Endodermal cell (in vitro differentiated cells): ENCODE measurements around the gene NXPH2. TPM values are rescaled to one million over a fixed set of nuclear protein-coding genes. Genes with fewer than 3 reads are reported as not detected.

ENCODE experiments used
- DNase-seq: peaks from one replicate; pipeline ENCODE4 v3.0.0-alpha.2; 2017
- H3K27ac ChIP-seq: 2 replicates; pipeline ENCODE4 v1.5.1; 2013; ENCODE audit warnings: mild to moderate bottlenecking, low read depth, low read length, moderate library complexity
- H3K27me3 ChIP-seq: 2 replicates; pipeline ENCODE4 v1.6.1; 2013; ENCODE audit warnings: mild to moderate bottlenecking, low read length, moderate library complexity; ENCODE audit not compliant: insufficient read depth, control insufficient read depth, poor library complexity, severe bottlenecking
- H3K36me3 ChIP-seq: 2 replicates; pipeline ENCODE4 v1.7.0; 2013; ENCODE audit warnings: mild to moderate bottlenecking, low read length, moderate library complexity; ENCODE audit not compliant: control insufficient read depth, insufficient read depth
- H3K4me1 ChIP-seq: one replicate; pipeline ENCODE4 v1.7.0; 2013; ENCODE audit warnings: low read length; ENCODE audit not compliant: control insufficient read depth, insufficient read depth
- H3K4me3 ChIP-seq: 2 replicates; pipeline ENCODE4 v1.5.1; 2013; ENCODE audit warnings: mild to moderate bottlenecking, low read length, moderate library complexity
- H3K9ac ChIP-seq: 2 replicates; pipeline ENCODE4 v1.6.1; 2013; ENCODE audit warnings: mild to moderate bottlenecking, low read length, moderate library complexity; ENCODE audit not compliant: poor library complexity, severe bottlenecking; ENCODE audit errors: extremely low read depth
- H3K9me3 ChIP-seq: 2 replicates; pipeline ENCODE4 v1.6.1; 2013; ENCODE audit warnings: mild to moderate bottlenecking, low read length, moderate library complexity; ENCODE audit not compliant: control insufficient read depth
- H3K27ac Mint-ChIP-seq: 2 replicates; pipeline ENCODE4 v1.8.0; 2020; ENCODE audit warnings: mixed read lengths
- H3K27me3 Mint-ChIP-seq: 2 replicates; pipeline ENCODE4 v1.8.0; 2021; ENCODE audit warnings: mild to moderate bottlenecking, mixed read lengths; ENCODE audit not compliant: insufficient read depth
- H3K36me3 Mint-ChIP-seq: 2 replicates; pipeline ENCODE4 v1.8.0; 2020; ENCODE audit warnings: low read depth, mixed read lengths
- H3K4me1 Mint-ChIP-seq: 2 replicates; pipeline ENCODE4 v1.8.0; 2020; ENCODE audit warnings: mixed read lengths
- H3K4me3 Mint-ChIP-seq: 2 replicates; pipeline ENCODE4 v1.8.0; 2020; ENCODE audit warnings: mild to moderate bottlenecking, moderate library complexity, mixed read lengths
- H3K9me3 Mint-ChIP-seq: 2 replicates; pipeline ENCODE4 v1.8.0; 2020; ENCODE audit warnings: mild to moderate bottlenecking, mixed read lengths
- CTCF ChIP-seq: fragments of 200-600 bp; sonication (generic); conservative IDR thresholded peaks from 2 replicates; pipeline ENCODE4 v1.5.0; 2021; ENCODE audit warnings: antibody characterized with exemption, mild to moderate bottlenecking
- WGBS, 2 experiments: methylation state at CpG; one replicate each; pipeline versions ENCODE4 v1.1.5 to v1.1.7; 2013; ENCODE audit warnings: missing lambda C conversion rate in 2 of 2, mixed read lengths in 1 of 2; ENCODE audit not compliant: insufficient coverage in 1 of 2, insufficient read length in 1 of 2; 5-methylcytosine and 5-hydroxymethylcytosine counted together
- total RNA-seq, 2 donors: library from RNA; stranded (reverse); fragmentation: NEBNext Ultra II Directional in 1 of 2; extraction: Animal tissue kit (Norgen Biotek cat#: 25700) in 1 of 2; gene quantifications; 2 replicates in 1 of 2; 3 replicates in 1 of 2; pipeline ENCODE4 v1.2.1, GENCODE V29; 2021

NXPH2 gene
- total RNA-seq, 2 donors from 2014 or later = 3.7 to 4.8 TPM

GRCh38 chr2:138780446-138780880 is 273 bp upstream of the NXPH2 start:
- Histone ChIP-seq H3K27ac (no peak overlapping the region), H3K4me3 (peak overlapping the region; percentile 66), H3K36me3 (no peaks in the 10 kb centered on the region), H3K9me3 (no peaks in the 10 kb centered on the region), H3K4me1 (peaks cover 5% of the 10 kb centered on the region), H3K27me3 (peaks cover 67% of the 10 kb centered on the region), H3K9ac (no peak overlapping the region)
- TF ChIP-seq CTCF = no peak
- WGBS, 2 experiments = 2 to 4% methylated on average over 11 to 40 of the region's 40 CpGs
- peak; percentile 82 for DNase-seq
- peaks cover 27% of the 10 kb centered on the region for H3K4me1 Mint-ChIP-seq
- no peak overlapping the region for H3K27ac Mint-ChIP-seq
- H3K27me3 Mint-ChIP-seq = peaks cover 71% of the 10 kb centered on the region
- no peaks in the 10 kb centered on the region for H3K36me3 Mint-ChIP-seq
- H3K4me3 Mint-ChIP-seq = peak overlapping the region; percentile 67
- no peaks in the 10 kb centered on the region for H3K9me3 Mint-ChIP-seq

GRCh38 chr2:138779406-138779780 is 797 bp downstream of the NXPH2 start:
- Histone ChIP-seq H3K4me3 (peak overlapping the region; percentile 87), H3K9ac (peak overlapping the region; percentile 26), H3K4me1 (peaks cover 5% of the 10 kb centered on the region), H3K27me3 (peaks cover 60% of the 10 kb centered on the region), H3K36me3 (no peaks in the 10 kb centered on the region), H3K9me3 (no peaks in the 10 kb centered on the region), H3K27ac (no peak overlapping the region)
- 2 to 4% methylated on average over 8 to 18 of the region's 20 CpGs for WGBS, 2 experiments
- peak overlapping the region; percentile 67 for H3K27ac Mint-ChIP-seq
- H3K4me1 Mint-ChIP-seq = peaks cover 27% of the 10 kb centered on the region
- peak overlapping the region; percentile 67 for H3K4me3 Mint-ChIP-seq
- no peaks in the 10 kb centered on the region for H3K9me3 Mint-ChIP-seq
- peak; percentile 69 for DNase-seq
- H3K27me3 Mint-ChIP-seq = peaks cover 61% of the 10 kb centered on the region
- H3K36me3 Mint-ChIP-seq = no peaks in the 10 kb centered on the region
- TF ChIP-seq CTCF = no peak

- DNase-seq = peak; percentile 73
- Mint-ChIP-seq H3K9me3 (no peaks in the 10 kb centered on the region), H3K36me3 (no peaks in the 10 kb centered on the region), H3K4me3 (peak overlapping the region; percentile 67), H3K27ac (peak overlapping the region; percentile 87), H3K27me3 (peaks cover 47% of the 10 kb centered on the region), H3K4me1 (peaks cover 27% of the 10 kb centered on the region)
- peak; percentile 39 for TF ChIP-seq CTCF
- Histone ChIP-seq H3K27me3 (peaks cover 46% of the 10 kb centered on the region), H3K27ac (no peak overlapping the region), H3K4me3 (peak overlapping the region; percentile 87), H3K9me3 (no peaks in the 10 kb centered on the region), H3K9ac (no peak overlapping the region), H3K4me1 (peaks cover 5% of the 10 kb centered on the region), H3K36me3 (no peaks in the 10 kb centered on the region)
- WGBS, 2 experiments = 0% methylated on average over 2 of the region's 2 CpGs; no CpG with 5 or more reads in 1 of the 2 experiments
Measured at GRCh38 chr2:138777996-138778395, 2.2 kb downstream of the NXPH2 start.
